ENCODE results near the gene CDH24. TPM values are rescaled to one million over a fixed set of nuclear protein-coding genes. Genes with fewer than 3 reads are reported as not detected.

The CDH24 gene
- total and polyA plus RNA-seq, 2 donors (not counting 1 experiment from before 2014, with no cell fraction given) = 0.96 to 1.0 TPM

- CTCF ChIA-PET = interaction anchor here (1.0 to 1.7 kb wide), 2 partner anchors 11 to 514 kb away, joined by 5 read pairs; no protein-coding TSS in a partner anchor
- Mint-ChIP-seq H3K4me3 (no peak overlapping the region), H3K4me1 (no peaks in the 10 kb centered on the region), H3K27ac (no peak overlapping the region), H3K27me3 (no peaks in the 10 kb centered on the region), H3K9me3 (ENCODE audit: insufficient read depth) (no peaks in the 10 kb centered on the region)
- TF ChIP-seq EZH2 (IDR thresholded peaks at IDR 0.05; ENCODE audit: borderline replicate concordance, insufficient read depth, low read depth, low read length, poor library complexity, severe bottlenecking) = no peak
- TF ChIP-seq, protein P1, sequence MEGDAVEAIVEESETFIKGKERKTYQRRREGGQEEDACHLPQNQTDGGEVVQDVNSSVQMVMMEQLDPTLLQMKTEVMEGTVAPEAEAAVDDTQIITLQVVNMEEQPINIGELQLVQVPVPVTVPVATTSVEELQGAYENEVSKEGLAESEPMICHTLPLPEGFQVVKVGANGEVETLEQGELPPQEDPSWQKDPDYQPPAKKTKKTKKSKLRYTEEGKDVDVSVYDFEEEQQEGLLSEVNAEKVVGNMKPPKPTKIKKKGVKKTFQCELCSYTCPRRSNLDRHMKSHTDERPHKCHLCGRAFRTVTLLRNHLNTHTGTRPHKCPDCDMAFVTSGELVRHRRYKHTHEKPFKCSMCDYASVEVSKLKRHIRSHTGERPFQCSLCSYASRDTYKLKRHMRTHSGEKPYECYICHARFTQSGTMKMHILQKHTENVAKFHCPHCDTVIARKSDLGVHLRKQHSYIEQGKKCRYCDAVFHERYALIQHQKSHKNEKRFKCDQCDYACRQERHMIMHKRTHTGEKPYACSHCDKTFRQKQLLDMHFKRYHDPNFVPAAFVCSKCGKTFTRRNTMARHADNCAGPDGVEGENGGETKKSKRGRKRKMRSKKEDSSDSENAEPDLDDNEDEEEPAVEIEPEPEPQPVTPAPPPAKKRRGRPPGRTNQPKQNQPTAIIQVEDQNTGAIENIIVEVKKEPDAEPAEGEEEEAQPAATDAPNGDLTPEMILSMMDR (IDR thresholded peaks at IDR 0.05) = no peak
- H4K20me1 ChIP-seq (ENCODE audit: control insufficient read depth, insufficient read depth, low read length, poor library complexity, severe bottlenecking) = no peaks in the 10 kb centered on the region
- no peak overlapping the region for H3K4me2 ChIP-seq (replicated peaks; ENCODE audit: low read depth, low read length, poor library complexity, severe bottlenecking)
- peaks cover 0 to 4% (median 0%) of the 10 kb centered on the region in 4 experiments for H3K27me3 ChIP-seq (replicated peaks in 1 of 4; ENCODE audit: control extremely low read depth in 1 of 4, control insufficient read depth in 3 of 4, insufficient read depth in 4 of 4, low read length in 3 of 4)
- intact Hi-C loops (cut with micrococcal nuclease) = no loop called here
- no peak for ATAC-seq (ENCODE audit: low read depth)
- no peak overlapping the region for H3K4me3 ChIP-seq (ENCODE audit: control extremely low read depth in 1 of 5, extremely low read depth in 1 of 5, insufficient read depth in 1 of 5, low read depth in 2 of 5, low read length in 4 of 5)
- H3K9ac ChIP-seq (ENCODE audit: low read length) = no peak overlapping the region
- H3K9me3 ChIP-seq (ENCODE audit: control extremely low read depth in 1 of 3, control insufficient read depth in 2 of 3, insufficient read depth in 1 of 3, low read length in 2 of 3) = no peaks in the 10 kb centered on the region
- no peak overlapping the region for H3K27ac ChIP-seq (ENCODE audit: low read length in 2 of 2)
- DNase-seq = no peak
- no peaks in the 10 kb centered on the region for H3K4me1 ChIP-seq (ENCODE audit: control insufficient read depth in 2 of 2, insufficient read depth in 2 of 2, low read length in 2 of 2)
- no peaks in the 10 kb centered on the region for H3K36me3 ChIP-seq (replicated peaks in 1 of 2; ENCODE audit: control extremely low read depth in 1 of 2, control insufficient read depth in 1 of 2, extremely low read depth in 1 of 2, insufficient read depth in 2 of 2, low read length in 1 of 2)
- H3K79me2 ChIP-seq (ENCODE audit: control insufficient read depth, insufficient read depth, low read length) = no peaks in the 10 kb centered on the region
- POLR2A ChIA-PET = no interaction called here
- WGBS (ENCODE audit: insufficient coverage) = 87% methylated on average over 5 of the region's 6 CpGs
- no peak overlapping the region for H2AFZ ChIP-seq (ENCODE audit: insufficient read depth, low read depth, low read length, poor library complexity, severe bottlenecking)
Observed at GRCh38 chr14:23047034-23047634, 10.2 kb downstream of the CDH24 start.

Measured in B cell (primary cell).